Activated T-helper 9 cell treated with anti-CD3 and anti-CD28 coated beads, Interleukin-2, amount 50 U/mL, for 16 hours (primary cell): Measurements from ENCODE around the gene OCSTAMP.

Experiments used
- DNase-seq: peaks from one replicate; pipeline ENCODE4 v3.0.0-alpha.2; 2020; ENCODE audit warnings: low read depth

OCSTAMP gene

DNA sequence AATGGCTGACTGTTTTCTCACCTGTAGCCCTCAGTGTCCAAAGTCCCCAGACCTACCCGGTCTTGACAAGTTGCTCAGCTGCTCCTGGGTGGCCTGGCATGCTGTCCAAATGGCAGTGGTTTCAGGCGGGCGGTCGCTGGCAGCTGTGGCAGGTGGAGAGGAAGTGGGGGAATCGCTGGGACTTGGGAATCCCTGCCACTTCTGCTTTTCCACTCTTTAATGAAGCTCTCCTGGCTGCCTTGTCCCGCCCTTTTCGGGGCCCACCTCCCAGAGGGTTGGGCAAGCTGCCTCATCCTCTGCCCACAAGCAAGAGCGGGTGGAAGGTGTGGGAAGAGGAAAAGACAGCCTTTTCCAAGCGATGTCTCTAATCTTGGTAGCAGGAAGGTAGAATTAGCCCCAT lies at the start of gene OCSTAMP:
Gene OCSTAMP (minus strand): TSS at position 194 of the 400 bp plus-strand sequence. CDS start 94 bp downstream, at position 100.
- no peak for DNase-seq

DNA sequence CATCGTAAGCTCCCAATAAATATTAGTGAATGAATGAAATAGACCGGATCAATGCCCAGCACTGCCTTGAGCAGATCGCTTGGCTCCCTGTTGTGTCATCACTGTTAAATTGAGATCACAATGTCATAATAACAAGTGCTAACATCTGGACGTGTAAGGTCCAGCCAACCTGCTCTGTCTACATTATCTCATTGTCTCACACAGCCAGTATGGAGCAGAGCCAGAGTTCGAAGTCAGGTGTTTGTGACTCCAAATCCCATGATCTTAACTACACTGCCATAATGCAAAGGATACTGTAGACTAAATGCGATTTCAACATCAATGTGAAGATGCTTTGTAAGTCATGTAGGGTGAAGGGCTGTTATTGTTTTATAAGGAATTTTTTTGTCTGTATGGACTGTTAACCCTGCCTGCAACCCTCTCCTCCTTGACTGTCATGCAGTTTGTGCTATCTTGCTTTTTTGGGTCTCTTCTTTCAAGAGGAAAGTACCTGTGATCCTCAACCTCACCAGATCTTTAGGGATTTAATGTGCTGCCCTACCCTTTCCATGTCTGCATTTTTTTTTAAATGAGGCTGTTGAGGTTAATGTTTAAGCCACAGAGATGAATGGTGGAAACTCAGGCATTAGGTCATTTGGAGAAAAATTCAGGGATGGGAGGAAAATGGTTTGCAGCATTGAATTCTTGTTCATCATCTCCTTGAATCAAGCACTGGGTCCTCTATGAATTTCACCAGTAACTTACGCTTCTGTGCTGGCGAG lies 49.0 kb upstream of the OCSTAMP start:
- DNase-seq, result no peak

DNA sequence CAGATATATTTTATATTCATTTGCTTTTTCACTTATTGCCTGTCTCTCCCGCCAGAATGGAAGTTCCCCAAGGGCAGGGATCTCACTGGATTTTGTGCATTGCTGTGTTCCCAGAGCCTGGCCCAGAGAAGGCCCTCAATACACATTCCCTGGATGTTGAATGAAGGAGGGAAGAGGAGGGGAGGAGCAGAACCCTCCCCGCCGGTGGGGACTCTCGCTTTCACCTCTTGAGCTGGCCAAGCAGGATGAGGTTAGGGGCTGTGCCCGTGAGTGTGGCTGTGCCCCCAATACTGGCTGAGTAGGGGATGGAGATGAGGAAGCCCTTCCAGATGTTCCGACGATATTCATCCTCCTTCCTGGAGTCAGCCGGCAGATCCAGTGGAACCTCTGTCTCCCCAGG lies 45.5 kb upstream of the OCSTAMP start:
- no peak for DNase-seq

- no peak for DNase-seq
These were observed 44.3 kb upstream of the OCSTAMP start for GRCh38 chr20:46594725-46595124.

GRCh38 chr20:46592580-46593362 lies 42.3 kb upstream of the OCSTAMP start:
- no peak for DNase-seq

GRCh38 chr20:46590443-46590842 lies 40.0 kb upstream of the OCSTAMP start:
- no peak for DNase-seq

DNA sequence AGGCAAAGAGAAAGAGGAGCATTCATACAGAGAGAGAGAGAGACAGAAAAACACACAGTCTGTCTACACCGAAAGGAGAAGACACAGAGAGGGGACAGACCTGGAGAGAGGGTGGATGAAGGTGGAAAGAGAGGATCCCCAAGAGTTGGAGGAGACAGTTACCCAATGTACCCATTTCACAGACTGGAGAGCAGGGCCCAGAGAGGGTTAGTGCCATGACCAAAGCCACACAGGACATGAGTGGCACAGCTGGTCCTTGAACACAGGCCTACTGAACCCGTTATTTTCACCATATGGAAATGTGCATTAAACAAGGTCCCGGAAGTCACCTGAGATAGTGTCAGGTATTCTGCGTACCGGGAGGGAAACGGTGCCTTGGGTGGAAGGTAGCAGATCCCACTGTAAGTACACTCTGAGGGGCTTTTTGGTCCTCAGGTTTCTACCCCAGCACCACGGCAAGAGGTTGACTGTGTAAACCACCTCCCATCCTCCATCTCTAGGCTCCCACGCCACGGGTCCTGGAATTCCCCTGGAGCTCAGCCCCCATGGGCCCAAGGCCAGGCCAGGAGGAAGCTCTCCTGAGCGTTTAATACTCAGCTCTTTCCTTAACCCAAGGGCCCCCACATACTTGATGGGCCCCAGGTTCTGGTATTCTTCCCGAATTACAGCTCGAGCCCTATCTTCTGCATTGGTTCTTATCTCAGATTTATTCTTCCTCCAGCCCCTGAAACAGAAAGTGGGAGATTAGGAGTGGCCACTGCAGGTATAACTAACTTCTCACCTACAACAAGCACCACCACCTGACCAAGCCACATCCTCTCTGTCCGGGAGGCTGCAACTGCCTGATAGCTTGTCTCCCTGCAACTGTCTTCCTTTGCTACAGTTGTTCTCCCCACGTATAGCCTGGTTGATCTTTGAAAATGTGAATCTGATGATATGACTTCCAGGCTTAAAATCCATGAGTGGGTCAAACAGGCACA lies 38.4 kb upstream of the OCSTAMP start:
- no peak for DNase-seq

- DNase-seq, result no peak
These were observed 37.5 kb upstream of the OCSTAMP start for GRCh38 chr20:46587986-46588385.

- no peak for DNase-seq
These were observed 36.3 kb upstream of the OCSTAMP start for GRCh38 chr20:46586724-46587123.

DNA sequence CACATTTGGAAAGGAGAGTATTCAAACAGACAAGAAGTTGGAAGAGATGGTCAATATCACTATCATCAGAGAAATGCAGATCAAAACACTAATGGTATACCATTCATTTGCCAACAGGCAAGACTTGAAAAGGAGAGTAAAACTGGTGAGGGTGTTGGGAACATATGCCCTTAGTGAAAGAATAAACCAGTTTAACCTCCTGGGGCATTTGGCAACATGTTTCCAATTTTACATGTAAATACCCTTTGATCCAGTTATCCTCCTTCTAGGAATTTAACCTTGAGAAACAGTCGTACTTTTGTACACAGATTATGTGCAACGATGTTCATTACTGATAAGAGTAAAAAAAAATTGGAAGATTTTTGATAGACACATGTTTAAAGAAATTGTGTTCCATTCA lies 34.1 kb upstream of the OCSTAMP start:
- no peak for DNase-seq

DNA sequence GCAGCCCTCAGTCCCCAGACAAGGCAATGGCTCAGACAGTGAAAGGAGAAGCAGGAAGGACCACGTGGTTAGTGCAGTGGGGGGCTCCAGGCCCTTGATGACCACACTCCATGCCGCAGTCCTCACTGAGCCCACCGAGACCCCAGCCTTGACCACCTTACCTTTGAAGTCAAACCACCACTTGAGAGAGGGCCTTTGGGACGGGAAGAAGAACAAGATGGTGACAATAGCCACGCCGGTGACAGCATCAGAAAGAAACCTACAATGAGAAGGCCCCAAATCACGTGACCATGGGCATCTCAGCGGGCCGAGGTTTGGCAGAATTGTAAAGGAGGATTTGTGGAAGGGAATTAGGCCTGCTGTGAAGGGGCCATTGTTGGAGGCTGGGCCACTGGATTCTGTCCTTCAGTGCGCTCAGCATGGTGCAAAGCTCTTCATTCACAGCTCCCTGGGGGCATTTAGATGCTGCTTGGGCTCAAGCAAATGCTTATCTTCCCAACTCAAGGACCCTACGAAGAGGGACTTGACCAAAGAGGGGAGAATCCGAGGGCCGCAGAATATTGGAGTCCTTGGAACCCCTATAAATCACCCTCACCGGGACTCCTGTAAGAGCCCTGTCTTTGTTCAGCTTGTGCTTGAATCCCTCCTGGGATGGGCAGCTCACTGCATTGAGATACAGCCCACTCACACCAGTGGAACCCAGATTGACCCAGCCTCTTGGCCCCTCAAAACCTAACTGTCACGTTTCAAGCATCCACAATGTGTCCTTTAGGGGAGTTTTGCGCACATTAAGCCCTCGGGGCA lies 33.2 kb upstream of the OCSTAMP start:
- DNase-seq, result no peak

GRCh38 chr20:46582648-46583047 lies 32.2 kb upstream of the OCSTAMP start:
- DNase-seq, result no peak

- no peak for DNase-seq
These were observed 30.9 kb upstream of the OCSTAMP start for GRCh38 chr20:46581391-46581790.

DNA sequence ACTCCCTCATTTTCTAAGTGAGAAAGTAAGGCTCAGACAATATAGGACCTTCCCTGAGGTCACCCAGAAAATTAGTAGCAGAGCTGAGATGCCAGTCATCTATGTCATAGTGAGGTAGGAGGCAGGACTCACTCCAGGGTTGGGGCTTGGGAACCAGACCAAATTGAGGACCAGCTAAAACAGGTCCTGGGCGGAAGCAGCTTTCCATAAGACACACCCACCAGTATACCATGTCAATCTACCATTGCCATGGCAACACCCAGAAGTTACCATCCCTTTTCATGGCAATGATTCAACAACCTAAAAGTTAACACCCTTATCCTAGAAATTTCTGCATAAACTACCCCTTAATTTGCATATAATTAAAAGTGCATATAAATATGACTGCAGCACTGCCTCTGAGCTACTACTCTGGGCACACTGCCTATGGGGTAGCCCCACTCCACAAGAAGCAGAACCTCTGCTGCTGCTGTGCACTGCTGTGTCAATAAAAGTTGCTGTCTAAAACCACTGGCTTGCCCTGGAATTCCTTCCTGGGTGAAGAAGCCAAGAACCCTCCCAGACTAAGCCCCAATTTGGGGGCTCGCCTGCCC lies 30.3 kb upstream of the OCSTAMP start:
- DNase-seq, result no peak

DNA sequence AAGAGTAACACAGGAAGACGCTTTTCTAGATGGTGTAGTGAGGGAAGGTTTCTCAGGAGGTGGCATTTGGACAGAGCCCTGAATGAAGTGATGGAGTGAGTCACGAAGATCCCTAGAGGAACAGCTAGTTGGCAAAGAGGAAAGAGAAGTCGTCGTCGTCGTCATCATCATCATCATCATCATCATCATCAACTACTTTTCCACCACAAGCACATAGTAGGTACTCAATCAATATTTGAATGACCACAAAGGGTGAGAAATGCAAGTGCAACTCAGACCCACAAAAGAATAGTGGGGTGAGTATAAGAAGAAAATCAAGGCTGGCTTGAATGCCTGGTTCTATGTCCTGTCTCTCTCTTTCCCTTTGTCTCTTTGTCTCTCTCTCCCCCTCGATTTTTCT lies 28.3 kb upstream of the OCSTAMP start:
- DNase-seq, result no peak

GRCh38 chr20:46576774-46577395 lies 26.4 kb upstream of the OCSTAMP start:
- DNase-seq, result no peak

GRCh38 chr20:46575937-46576461 lies 25.5 kb upstream of the OCSTAMP start:
- DNase-seq, result no peak

GRCh38 chr20:46575394-46575793 lies 24.9 kb upstream of the OCSTAMP start:
- no peak for DNase-seq

DNA sequence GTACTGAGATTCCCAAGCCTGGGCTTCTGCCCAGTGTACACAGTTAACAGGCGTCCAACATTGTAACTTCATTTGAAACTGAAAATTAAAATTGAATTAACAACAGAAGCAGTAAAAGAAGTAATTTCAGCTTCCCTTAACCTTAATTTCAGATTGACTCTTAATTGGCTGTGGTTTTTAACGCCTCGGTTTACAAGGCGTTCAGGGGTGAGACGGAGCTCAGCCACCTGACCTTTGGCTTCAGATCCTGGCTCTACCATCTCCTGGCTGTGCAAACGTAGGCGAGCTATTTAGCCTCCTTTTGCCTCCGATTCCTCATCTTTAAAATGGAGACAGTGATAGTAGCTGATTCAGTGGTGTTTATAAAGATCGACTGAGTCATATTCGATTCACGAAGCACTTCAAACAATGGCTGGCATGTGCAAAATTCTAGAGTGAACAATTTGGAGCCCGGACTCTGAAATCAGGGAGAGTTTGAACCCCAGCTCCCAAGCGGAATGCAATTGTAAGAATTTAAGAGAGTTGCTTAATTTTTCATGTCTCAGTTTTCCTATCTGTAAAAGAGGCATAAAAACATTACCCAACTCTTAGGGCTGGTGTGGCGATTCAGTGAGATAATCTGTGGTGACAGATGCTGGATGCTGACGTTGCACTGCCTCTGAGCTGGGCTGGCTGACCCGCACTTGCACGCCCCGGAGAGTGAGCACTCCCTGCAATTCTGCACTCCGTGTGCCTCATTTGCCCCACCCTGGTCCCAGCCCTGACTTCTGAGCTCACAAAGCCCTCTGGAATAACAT lies 23.5 kb upstream of the OCSTAMP start:
- no peak for DNase-seq
